HG03097 (cell line): ENCODE data around the gene ARF6.
"Not testable (repeated sequence)": the region's sequence is repeated elsewhere in the genome, so short reads cannot be mapped to it uniquely, and the experiment has no call there.

Experiments used
- ATAC-seq: cut with Tn5 transposase; IDR thresholded peaks from one replicate; pipeline ENCODE4 v1.9.1; 2021; ENCODE audit not compliant: unreplicated experiment, low FRiP score

The ARF6 gene

GRCh38 chr14:49902679-49903246, 9.9 kb downstream of the ARF6 start:
- not testable (repeated sequence) for ATAC-seq

DNA sequence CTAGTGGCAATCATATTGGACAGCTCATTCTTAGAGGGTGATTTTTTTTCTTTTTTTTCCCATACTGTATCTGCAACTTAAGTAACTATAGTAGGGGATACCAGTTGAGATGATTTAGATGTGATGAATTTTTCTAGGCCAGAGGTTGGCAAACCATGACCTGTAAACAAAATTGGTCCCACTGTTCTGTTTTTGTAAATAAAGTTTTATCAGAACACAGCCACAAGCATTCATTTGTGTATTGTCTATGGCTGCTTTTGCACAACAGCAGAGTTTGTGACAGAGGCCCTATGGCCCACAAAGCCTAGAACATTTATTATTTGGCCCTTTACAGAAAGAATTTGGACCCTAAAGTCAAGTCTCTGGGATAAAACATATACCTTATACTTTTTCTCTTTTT, 11.4 kb downstream of the ARF6 start:
- ATAC-seq, result no peak

- no peak for ATAC-seq
These were observed 13.1 kb downstream of the ARF6 start for GRCh38 chr14:49905989-49906388.

GRCh38 chr14:49907186-49907585, 14.3 kb downstream of the ARF6 start:
- ATAC-seq, result no peak

GRCh38 chr14:49908433-49908782, 15.5 kb downstream of the ARF6 start:
- ATAC-seq, result no peak

DNA sequence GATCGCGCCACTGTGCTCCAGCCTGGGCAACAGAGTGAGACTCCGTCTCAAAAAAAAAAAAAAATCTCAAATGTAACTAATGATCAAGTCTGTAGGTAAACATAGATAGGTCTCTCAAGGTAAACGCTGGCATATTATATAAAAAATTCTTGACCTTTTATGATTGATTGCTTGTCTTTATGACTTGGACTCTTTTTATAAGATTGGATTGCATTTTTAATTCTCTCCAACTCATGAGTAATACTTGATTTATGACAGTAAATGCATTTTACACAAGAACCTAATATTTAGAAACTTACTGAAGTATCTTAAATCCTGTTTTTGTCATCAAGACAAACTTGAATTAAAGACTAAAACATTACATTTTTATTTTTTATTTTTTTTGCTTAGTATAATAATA, 16.1 kb downstream of the ARF6 start:
- ATAC-seq, result no peak

- no peak for ATAC-seq
These were observed 22.2 kb downstream of the ARF6 start for GRCh38 chr14:49915085-49915484.

- no peak for ATAC-seq
These were observed 25.8 kb downstream of the ARF6 start for GRCh38 chr14:49918706-49919105.

- no peak for ATAC-seq
These were observed 27.2 kb downstream of the ARF6 start for GRCh38 chr14:49919825-49920659.

GRCh38 chr14:49920935-49921334, 28.1 kb downstream of the ARF6 start:
- no peak for ATAC-seq

DNA sequence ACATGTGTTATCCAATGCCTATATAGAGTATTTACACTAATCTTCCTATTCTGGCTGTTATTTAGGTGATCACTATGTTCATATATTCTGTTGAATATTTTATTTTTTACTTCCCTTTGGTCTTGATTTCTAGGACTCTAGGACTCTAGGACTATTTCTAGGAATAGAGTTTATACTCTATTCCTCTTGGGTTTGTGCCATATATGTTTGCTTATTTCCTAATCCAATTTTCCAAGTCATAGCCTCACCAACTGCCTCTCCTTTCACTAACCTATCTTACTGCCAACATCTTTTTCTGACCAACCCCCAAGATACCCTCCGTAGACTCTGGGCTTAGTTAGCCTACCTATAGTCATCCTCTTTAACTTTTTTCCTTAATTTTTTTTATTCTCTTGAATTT, 28.5 kb downstream of the ARF6 start:
- no peak for ATAC-seq

GRCh38 chr14:49923442-49923841, 30.6 kb downstream of the ARF6 start:
- ATAC-seq, result no peak

GRCh38 chr14:49923881-49924280, 31.0 kb downstream of the ARF6 start:
- no peak for ATAC-seq

DNA sequence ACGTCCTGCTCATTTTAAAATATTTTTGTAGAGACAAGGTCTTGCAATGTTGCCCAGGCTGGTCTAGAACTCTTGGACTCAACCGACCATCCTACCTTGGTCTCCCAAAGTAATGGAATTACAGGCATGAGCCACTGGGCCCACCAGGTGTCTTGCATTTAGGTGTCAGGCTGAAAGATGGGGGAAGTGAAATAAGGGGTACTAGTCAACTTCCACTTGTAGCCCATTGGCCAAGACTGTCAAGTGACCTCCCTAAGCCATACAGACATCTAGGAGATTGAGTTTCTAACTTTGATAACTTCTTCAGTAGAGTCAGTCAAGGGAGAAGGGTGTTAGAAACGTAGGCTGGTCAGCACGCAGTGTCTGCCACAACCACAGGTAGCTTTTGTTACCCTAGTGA, 32.0 kb downstream of the ARF6 start:
- ATAC-seq, result no peak

DNA sequence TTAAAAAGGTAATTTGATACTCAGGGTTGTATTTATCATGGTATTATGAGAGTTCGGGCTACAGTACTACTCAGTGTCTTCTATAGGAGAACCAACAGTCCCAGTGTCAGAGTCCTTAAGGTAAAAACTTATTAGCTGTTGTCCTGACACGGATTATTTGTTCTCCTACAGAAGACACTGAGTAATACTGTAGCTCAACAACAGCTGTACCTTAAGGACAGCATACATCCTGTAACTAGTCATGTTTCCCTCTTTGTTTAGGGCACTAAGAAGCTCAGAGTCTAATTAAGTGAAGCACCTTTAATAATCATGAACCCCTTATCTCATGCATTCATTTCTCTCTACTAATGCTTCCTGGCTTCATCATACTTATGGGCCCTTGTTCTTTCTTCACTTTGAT, 33.9 kb downstream of the ARF6 start:
- no peak for ATAC-seq

GRCh38 chr14:49928015-49928414, 35.1 kb downstream of the ARF6 start:
- ATAC-seq, result no peak

DNA sequence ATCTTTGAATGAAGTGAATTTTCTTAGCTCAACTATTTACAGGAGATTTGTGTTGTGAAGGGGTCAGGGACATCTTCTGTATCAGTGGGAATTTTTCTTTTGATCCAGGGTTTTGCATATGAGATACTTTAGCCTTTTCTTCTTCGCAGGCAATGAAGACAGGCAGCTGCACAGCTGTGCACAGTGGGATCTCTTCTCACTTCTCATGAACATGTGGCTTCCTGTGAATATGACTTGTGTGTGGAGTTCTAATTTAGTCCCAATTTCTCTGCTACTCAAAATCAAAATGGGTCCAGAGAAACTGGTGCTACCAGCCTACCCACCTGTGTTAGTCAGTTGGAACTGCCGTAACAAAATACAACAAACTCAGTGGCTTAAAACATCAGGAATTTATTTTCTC, 37.8 kb downstream of the ARF6 start:
- no peak for ATAC-seq

- no peak for ATAC-seq
These were observed 38.6 kb downstream of the ARF6 start for GRCh38 chr14:49931523-49931922.

GRCh38 chr14:49933128-49933527, 40.2 kb downstream of the ARF6 start:
- no peak for ATAC-seq

DNA sequence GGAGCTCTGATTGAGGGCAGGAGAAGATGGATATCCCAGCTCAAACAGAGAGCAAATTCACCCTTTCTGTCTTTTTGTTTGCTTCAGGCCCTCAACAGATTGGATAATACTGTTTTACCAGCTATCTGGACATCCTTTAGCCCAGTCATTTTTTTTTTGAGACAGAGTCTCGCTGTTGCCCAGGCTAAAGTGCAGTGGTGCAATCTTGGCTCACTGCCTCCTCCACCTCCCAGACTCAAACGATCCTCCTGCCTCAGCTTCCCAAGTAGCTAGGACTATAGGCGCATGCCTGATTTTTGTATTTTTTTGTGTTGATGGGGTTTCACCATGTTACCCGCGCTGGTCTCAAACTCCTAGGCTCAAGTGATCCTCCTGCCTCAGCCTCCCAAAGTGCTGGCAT, 40.8 kb downstream of the ARF6 start:
- ATAC-seq, result no peak

- no peak for ATAC-seq
These were observed 41.8 kb downstream of the ARF6 start for GRCh38 chr14:49934646-49935045.

- no peak for ATAC-seq
These were observed 42.6 kb downstream of the ARF6 start for GRCh38 chr14:49935526-49935925.
